GM19239 (cell line): ENCODE measurements around the gene ITPKB.

Source experiments
- DNase-seq: peaks from one replicate; pipeline ENCODE4 v3.0.0; 2011; ENCODE audit warnings: low spot score; ENCODE audit not compliant: insufficient read length
- FAIRE-seq: peaks from 2 replicates; lab custom pipeline; 2011; peaks lifted over from hg19 to GRCh38; lab: Jason Lieb, UNC

Gene ITPKB

GRCh38 chr1:226688808-226689207 lies 50.3 kb downstream of the ITPKB start:
- DNase-seq = no peak
- FAIRE-seq = no peak

GRCh38 chr1:226688056-226688748 lies 50.9 kb downstream of the ITPKB start:
- no peak for DNase-seq
- FAIRE-seq = peak; percentile 56

- DNase-seq (no peak), FAIRE-seq (no peak)
These were observed 51.7 kb downstream of the ITPKB start for GRCh38 chr1:226687426-226687825.

- no peak for DNase-seq
- FAIRE-seq = peak; percentile 11
These were observed 52.3 kb downstream of the ITPKB start for GRCh38 chr1:226686440-226687425.

GRCh38 chr1:226685196-226685820 lies 53.8 kb downstream of the ITPKB start:
- no peak for FAIRE-seq
- DNase-seq = no peak

- no peak for FAIRE-seq
These were observed 55.1 kb downstream of the ITPKB start for GRCh38 chr1:226684026-226684425.

GRCh38 chr1:226682871-226683814 lies 55.9 kb downstream of the ITPKB start:
- FAIRE-seq = no peak

More at GRCh38 chr1:226684026-226684425, 55.1 kb downstream of the ITPKB start:
- no peak for DNase-seq

GRCh38 chr1:226681652-226682493 lies 57.2 kb downstream of the ITPKB start:
- FAIRE-seq (no peak), DNase-seq (no peak)

More at GRCh38 chr1:226682871-226683814, 55.9 kb downstream of the ITPKB start:
- DNase-seq = no peak

GRCh38 chr1:226680653-226681052 lies 58.4 kb downstream of the ITPKB start:
- no peak for DNase-seq
- no peak for FAIRE-seq

GRCh38 chr1:226679853-226680516 lies 59.1 kb downstream of the ITPKB start:
- DNase-seq (no peak), FAIRE-seq (peak; percentile 81)

GRCh38 chr1:226679262-226679661 lies 59.8 kb downstream of the ITPKB start:
- FAIRE-seq (no peak), DNase-seq (no peak)

GRCh38 chr1:226678701-226679100 lies 60.4 kb downstream of the ITPKB start:
- DNase-seq = no peak
- FAIRE-seq = peak; percentile 79

- DNase-seq = no peak
- no peak for FAIRE-seq
These were observed 60.8 kb downstream of the ITPKB start for GRCh38 chr1:226678251-226678650.

- DNase-seq = no peak
- FAIRE-seq = peak; percentile 85
These were observed 61.8 kb downstream of the ITPKB start for GRCh38 chr1:226677027-226678020.

GRCh38 chr1:226676381-226676780 lies 62.7 kb downstream of the ITPKB start:
- DNase-seq (no peak), FAIRE-seq (peak; percentile 42)

- FAIRE-seq (peak; percentile 72), DNase-seq (no peak)
These were observed 63.2 kb downstream of the ITPKB start for GRCh38 chr1:226675715-226676357.
